ENCODE measurements around the gene KRTAP10-12. TPM values are rescaled to one million over a fixed set of nuclear protein-coding genes. Genes with fewer than 3 reads are reported as not detected.

Gene KRTAP10-12
- polyA plus RNA-seq, 1 donor from 2014 or later, result not detected

DNA sequence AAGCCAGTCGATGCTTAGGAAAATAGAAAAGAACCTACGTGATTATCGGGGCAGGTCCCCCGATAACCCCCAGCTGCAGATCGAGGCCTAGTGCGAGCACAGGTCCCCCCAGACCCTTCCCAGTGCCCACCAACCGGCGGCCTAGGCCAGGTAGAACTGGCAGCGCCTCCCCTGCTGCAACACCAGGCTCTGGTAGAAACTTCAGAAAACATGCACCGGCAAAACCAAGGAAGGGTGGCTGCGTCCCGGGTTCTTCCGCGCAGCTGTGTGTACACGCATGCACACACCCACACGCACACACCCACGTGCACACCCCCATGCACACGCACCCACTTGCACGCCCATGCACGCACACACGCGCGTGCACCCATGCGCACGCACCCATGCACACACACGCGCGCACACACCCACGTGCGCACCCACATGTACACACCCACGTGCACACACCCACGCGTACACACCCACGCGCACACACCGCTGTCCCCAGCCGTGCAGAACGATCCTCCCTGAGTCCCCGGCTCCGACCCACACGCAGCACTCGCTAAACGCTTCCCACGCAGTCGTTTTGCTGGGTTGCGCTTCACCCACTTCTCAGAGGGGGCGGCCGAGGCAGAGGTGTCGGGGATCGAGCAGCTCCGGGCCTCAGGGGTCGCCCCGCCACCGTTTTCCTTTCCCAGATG is 9.2 kb downstream of the KRTAP10-12 start:
- Histone ChIP-seq H3F3A (ENCODE audit: insufficient read depth, low read length, poor library complexity, severe bottlenecking) (no peaks in the 10 kb centered on the region), H3K36me3 (ENCODE audit: insufficient read depth, low read length) (no peaks in the 10 kb centered on the region), H2AFZ (ENCODE audit: low read depth, low read length) (no peak overlapping the region), H3K9me2 (ENCODE audit: insufficient read depth, low read length) (no peaks in the 10 kb centered on the region), H3K27me3 (ENCODE audit: insufficient read depth, low read depth, low read length) (peaks cover 70% of the 10 kb centered on the region), H4K20me1 (ENCODE audit: insufficient read depth) (no peaks in the 10 kb centered on the region), H3K9ac (ENCODE audit: low read length) (no peak overlapping the region), H3K4me3 (ENCODE audit: low read length) (peak overlapping the region; percentile 47), H3K9me3 (ENCODE audit: low read length) (no peaks in the 10 kb centered on the region), H3K4me2 (ENCODE audit: low read length) (no peak overlapping the region), H3K79me2 (replicated peaks; ENCODE audit: insufficient read depth, low read length) (no peaks in the 10 kb centered on the region), H3K27ac (ENCODE audit: low read length) (no peak overlapping the region)
- TF ChIP-seq SMC3 (conservative IDR thresholded peaks at IDR 0.05; ENCODE audit: poor library complexity) (no peak), POLR2AphosphoS5 (IDR thresholded peaks at IDR 0.05) (no peak), MXI1 (conservative IDR thresholded peaks at IDR 0.05; ENCODE audit: poor library complexity, severe bottlenecking) (peak; percentile 28), RAD21 (conservative IDR thresholded peaks at IDR 0.05) (no peak), EP300 (conservative IDR thresholded peaks at IDR 0.05; ENCODE audit: poor library complexity, severe bottlenecking) (no peak), REST (IDR thresholded peaks at IDR 0.05; ENCODE audit: borderline replicate concordance) (no peak)

DNA sequence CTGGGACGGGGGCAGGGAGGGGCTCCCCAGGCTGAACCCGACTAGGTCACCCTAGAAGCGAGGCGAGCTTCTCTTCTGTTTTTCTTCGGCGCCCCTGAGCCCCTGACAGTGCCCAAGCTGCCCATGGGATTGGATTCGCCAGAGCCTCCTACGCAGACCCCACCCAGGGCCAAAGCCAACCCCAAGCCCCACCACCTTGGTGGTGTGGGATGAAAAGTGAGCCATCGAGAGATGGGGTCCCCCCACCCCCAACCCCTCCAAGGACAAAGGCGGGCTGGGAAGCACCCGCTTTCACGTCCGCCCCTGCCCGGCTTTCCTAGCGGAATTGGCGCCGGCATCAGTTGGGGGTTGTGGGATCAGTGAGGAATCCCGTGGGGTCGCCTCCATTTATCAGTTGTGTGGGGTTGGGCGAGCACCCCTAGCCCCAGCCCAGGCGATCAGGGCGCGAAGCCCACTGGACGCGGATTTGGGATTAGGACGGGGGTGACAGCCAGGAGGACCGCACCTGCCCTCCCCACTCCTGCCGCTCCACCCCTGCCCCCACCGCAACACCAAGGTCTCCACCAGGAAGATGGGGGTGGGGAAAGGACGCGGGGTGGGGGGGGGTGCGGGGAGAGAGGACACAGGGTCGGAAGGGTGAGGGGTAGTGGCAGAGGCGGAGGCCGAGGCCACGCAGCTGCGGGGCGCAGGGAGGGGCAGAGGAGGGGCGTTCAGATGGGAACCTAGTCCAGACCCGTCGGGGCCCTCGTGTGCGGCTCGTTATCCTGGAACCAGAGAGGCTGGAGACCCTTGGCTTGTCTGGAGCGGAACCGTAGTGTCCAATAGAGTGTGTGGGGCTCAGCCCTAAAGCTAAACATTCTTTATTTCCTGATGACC is 10.0 kb downstream of the KRTAP10-12 start:
- H3K4me2 ChIP-seq (ENCODE audit: low read length), result no peak overlapping the region
- peak overlapping the region; percentile 47 for H3K4me3 ChIP-seq (ENCODE audit: low read length)

More for the DNA sequence above, 10.0 kb downstream of the KRTAP10-12 start:
- Histone ChIP-seq H2AFZ (ENCODE audit: low read depth, low read length) (no peak overlapping the region), H3K27ac (ENCODE audit: low read length) (no peak overlapping the region), H4K20me1 (ENCODE audit: insufficient read depth) (no peaks in the 10 kb centered on the region), H3K9me3 (ENCODE audit: low read length) (no peaks in the 10 kb centered on the region), H3K27me3 (ENCODE audit: insufficient read depth, low read depth, low read length) (peaks cover 78% of the 10 kb centered on the region), H3K9ac (ENCODE audit: low read length) (no peak overlapping the region), H3K79me2 (replicated peaks; ENCODE audit: insufficient read depth, low read length) (no peaks in the 10 kb centered on the region), H3F3A (ENCODE audit: insufficient read depth, low read length, poor library complexity, severe bottlenecking) (no peaks in the 10 kb centered on the region), H3K9me2 (ENCODE audit: insufficient read depth, low read length) (no peaks in the 10 kb centered on the region), H3K36me3 (ENCODE audit: insufficient read depth, low read length) (no peaks in the 10 kb centered on the region)
- no peak for TF ChIP-seq RAD21 (conservative IDR thresholded peaks at IDR 0.05)
- no peak for TF ChIP-seq TAF1 (IDR thresholded peaks at IDR 0.05; ENCODE audit: low read depth)
- peak; percentile 79 for TF ChIP-seq EZH2 (IDR thresholded peaks at IDR 0.05; ENCODE audit: borderline replicate concordance, insufficient read depth, low read length, poor library complexity, severe bottlenecking)
- no peak for TF ChIP-seq CTCF (IDR thresholded peaks at IDR 0.05; ENCODE audit: poor library complexity, severe bottlenecking)
- TF ChIP-seq POLR2AphosphoS5 (IDR thresholded peaks at IDR 0.05), result no peak

Measured in neural cell (in vitro differentiated cells).